ENCODE results near the gene SGPP1.
"Not testable (repeated sequence)": the region's sequence is repeated elsewhere in the genome, so short reads cannot be mapped to it uniquely, and the experiment has no call there.

The SGPP1 gene

GRCh38 chr14:63672417-63673180 lies 55.3 kb downstream of the SGPP1 start:
- DNase-seq, result no peak

GRCh38 chr14:63671987-63672386 lies 55.9 kb downstream of the SGPP1 start:
- DNase-seq, result no peak

- DNase-seq, result no peak
These were observed 57.2 kb downstream of the SGPP1 start for GRCh38 chr14:63670692-63671091.

GRCh38 chr14:63666335-63666734 lies 61.5 kb downstream of the SGPP1 start:
- DNase-seq, result no peak

- no peak for DNase-seq
These were observed 64.2 kb downstream of the SGPP1 start for GRCh38 chr14:63663428-63664341.

- no peak for DNase-seq
These were observed 65.1 kb downstream of the SGPP1 start for GRCh38 chr14:63662776-63663175.

- not testable (repeated sequence) for DNase-seq
These were observed 66.0 kb downstream of the SGPP1 start for GRCh38 chr14:63661881-63662280.

GRCh38 chr14:63659726-63660125 lies 68.1 kb downstream of the SGPP1 start:
- no peak for DNase-seq

GRCh38 chr14:63656194-63656593 lies 71.7 kb downstream of the SGPP1 start:
- DNase-seq, result no peak

GRCh38 chr14:63654936-63655335 lies 72.9 kb downstream of the SGPP1 start:
- no peak for DNase-seq

- no peak for DNase-seq
These were observed 73.5 kb downstream of the SGPP1 start for GRCh38 chr14:63654346-63654745.

GRCh38 chr14:63652406-63652805 lies 75.5 kb downstream of the SGPP1 start:
- no peak for DNase-seq

GRCh38 chr14:63650256-63650952 lies 77.5 kb downstream of the SGPP1 start:
- peak; percentile 81 for DNase-seq

GRCh38 chr14:63647696-63648410 lies 80.0 kb downstream of the SGPP1 start:
- no peak for DNase-seq

GRCh38 chr14:63644741-63645140 lies 83.1 kb downstream of the SGPP1 start:
- DNase-seq, result no peak

GRCh38 chr14:63642656-63643382 lies 85.0 kb downstream of the SGPP1 start:
- no peak for DNase-seq

- peak; percentile 95 for DNase-seq
These were observed 85.6 kb downstream of the SGPP1 start for GRCh38 chr14:63642229-63642611.

- peak; percentile 99 for DNase-seq
These were observed 86.2 kb downstream of the SGPP1 start, which contains the start of gene WDR89 for GRCh38 chr14:63641473-63642228. WDR89 (minus strand) TSS chr14:63641871; CDS start chr14:63599942, 41,929 bp downstream.

- no peak for DNase-seq
These were observed 89.4 kb downstream of the SGPP1 start for GRCh38 chr14:63638493-63638892.

GRCh38 chr14:63636094-63636635 lies 91.7 kb downstream of the SGPP1 start:
- not testable (repeated sequence) for DNase-seq

Measured in CD4-positive, alpha-beta T cell treated with Interleukin-4 for 4 hours (primary cell).